ENCODE measurements around the gene CCDC8. TPM values are rescaled to one million over a fixed set of nuclear protein-coding genes. Genes with fewer than 3 reads are reported as not detected.

The CCDC8 gene
- total RNA-seq, 2 experiments from 2014 or later: not detected

- no peaks in the 10 kb centered on the region for H3K27me3 Mint-ChIP-seq (ENCODE audit: low read depth)
- DNase-seq: no peak
- intact Hi-C loops (cut with micrococcal nuclease): loop anchor here (10.0 kb wide), 1 partner anchor 108 kb away; no protein-coding TSS in a partner anchor
- CTCF ChIA-PET: no interaction called here
- no peaks in the 10 kb centered on the region for H3K9me3 Mint-ChIP-seq
- peaks cover 1% of the 10 kb centered on the region for H3K4me1 Mint-ChIP-seq (ENCODE audit: low read depth)
- H3K27ac Mint-ChIP-seq: no peak overlapping the region
- H3K4me3 Mint-ChIP-seq: no peak overlapping the region
- H3K36me3 Mint-ChIP-seq (ENCODE audit: low read depth): peaks cover 29% of the 10 kb centered on the region
These were observed 21.0 kb downstream of the CCDC8 start for GRCh38 chr19:46392252-46392801.

DNA sequence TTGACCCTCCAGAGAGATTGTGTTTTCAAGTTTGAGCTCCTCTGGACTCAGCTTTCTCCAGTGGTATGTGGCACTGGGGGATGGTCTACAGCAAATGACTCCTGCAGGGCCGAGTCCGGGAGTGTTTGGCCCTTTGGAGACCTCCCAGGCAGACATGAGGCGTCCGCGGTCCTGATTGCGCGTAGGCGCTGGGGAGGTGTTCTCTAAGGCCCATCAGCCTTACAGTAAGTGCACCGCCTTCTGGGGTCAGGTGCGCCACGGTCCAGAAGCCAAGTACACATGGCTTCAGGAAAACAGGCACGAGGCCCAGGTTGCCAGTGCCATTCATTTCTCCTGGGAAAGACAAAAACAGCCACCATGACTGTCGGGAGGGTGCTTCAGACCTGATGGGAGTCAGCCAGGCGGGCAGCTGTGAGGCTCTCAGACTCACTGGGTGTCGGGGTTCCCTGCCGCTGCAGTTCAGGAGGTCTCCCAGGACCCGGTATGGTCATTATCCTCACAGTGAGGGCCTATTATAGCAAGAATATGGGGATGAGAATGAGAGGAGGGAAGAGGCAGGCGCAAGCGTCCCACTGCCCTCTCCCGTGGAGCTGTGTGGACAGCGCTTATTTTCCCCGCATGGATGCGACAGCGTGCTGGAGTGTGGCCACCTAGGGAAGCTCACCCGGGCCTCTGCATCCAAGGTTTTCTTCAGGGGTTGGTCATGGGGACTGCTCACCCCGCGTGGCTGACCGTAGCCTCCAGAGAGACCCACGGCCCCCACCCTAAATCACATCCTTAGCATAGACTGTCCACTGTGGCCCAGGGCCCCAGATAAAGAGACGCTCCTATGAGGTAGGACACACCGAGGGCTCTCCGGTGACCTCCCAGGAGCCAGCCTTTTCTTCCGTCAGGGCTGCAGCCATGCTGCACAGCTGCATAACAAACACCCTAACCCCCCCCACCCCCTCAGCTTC is 21.8 kb downstream of the CCDC8 start:
- Mint-ChIP-seq H3K9me3 (no peaks in the 10 kb centered on the region), H3K4me3 (no peak overlapping the region), H3K27me3 (ENCODE audit: low read depth) (no peaks in the 10 kb centered on the region), H3K36me3 (ENCODE audit: low read depth) (peaks cover 34% of the 10 kb centered on the region), H3K4me1 (ENCODE audit: low read depth) (peaks cover 1% of the 10 kb centered on the region), H3K27ac (no peak overlapping the region)
- intact Hi-C loops (cut with micrococcal nuclease): loop anchor here (10.0 kb wide), 1 partner anchor 107 kb away; no protein-coding TSS in a partner anchor
- no peak for DNase-seq
- CTCF ChIA-PET: no interaction called here

GRCh38 chr19:46390866-46391265 is 22.5 kb downstream of the CCDC8 start:
- no peaks in the 10 kb centered on the region for H3K27me3 Mint-ChIP-seq (ENCODE audit: low read depth)
- CTCF ChIA-PET: no interaction called here
- no peak overlapping the region for H3K27ac Mint-ChIP-seq
- no peak for DNase-seq
- no peaks in the 10 kb centered on the region for H3K9me3 Mint-ChIP-seq
- H3K4me1 Mint-ChIP-seq (ENCODE audit: low read depth): peaks cover 1% of the 10 kb centered on the region
- H3K36me3 Mint-ChIP-seq (ENCODE audit: low read depth): peaks cover 37% of the 10 kb centered on the region
- intact Hi-C loops (cut with micrococcal nuclease): loop anchor here (10.0 kb wide), 1 partner anchor 106 kb away; no protein-coding TSS in a partner anchor
- no peak overlapping the region for H3K4me3 Mint-ChIP-seq

DNA sequence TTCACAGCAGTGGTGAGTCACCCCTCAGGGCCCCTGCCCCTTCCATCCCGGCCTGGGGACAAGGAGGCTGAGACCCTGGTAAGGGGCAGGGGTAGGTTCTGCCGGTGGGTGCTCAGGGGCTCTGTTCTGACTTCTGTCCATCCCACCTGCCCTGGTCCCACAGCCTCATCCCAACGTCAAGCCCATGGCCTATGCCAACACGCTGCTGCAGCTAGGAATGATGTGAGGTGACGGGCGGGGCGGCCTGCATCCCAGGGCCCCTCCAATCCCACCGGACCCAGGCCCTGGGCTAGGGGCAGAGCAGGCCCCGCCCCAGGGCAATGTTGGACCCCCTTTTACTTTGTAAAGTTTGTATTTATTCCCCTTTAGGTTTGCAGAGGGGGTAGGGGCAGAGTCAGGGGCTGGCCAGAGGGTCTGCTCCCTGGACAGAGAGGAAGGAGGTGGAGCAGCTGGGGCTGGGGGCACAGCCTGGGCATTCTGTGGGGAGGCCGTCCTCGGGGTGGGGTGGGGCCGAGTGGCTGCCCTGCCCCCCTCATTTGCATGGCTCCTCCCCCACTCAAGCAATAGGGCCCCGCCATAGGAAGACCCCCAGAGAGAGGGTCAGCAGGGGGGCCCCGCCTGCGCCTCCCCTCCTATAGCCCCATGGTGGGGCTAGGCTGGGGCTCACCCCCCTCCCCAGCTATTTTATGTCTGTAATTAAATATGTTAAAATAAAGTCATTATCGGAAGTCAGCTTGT is 23.1 kb downstream of the CCDC8 start:
- Mint-ChIP-seq H3K27ac (no peak overlapping the region), H3K4me3 (no peak overlapping the region), H3K27me3 (ENCODE audit: low read depth) (no peaks in the 10 kb centered on the region), H3K9me3 (no peaks in the 10 kb centered on the region), H3K36me3 (ENCODE audit: low read depth) (peaks cover 38% of the 10 kb centered on the region), H3K4me1 (ENCODE audit: low read depth) (no peaks in the 10 kb centered on the region)
- intact Hi-C loops (cut with micrococcal nuclease): loop anchor here (10.0 kb wide), 1 partner anchor 105 kb away; no protein-coding TSS in a partner anchor
- CTCF ChIA-PET: no interaction called here
- DNase-seq: no peak

DNA sequence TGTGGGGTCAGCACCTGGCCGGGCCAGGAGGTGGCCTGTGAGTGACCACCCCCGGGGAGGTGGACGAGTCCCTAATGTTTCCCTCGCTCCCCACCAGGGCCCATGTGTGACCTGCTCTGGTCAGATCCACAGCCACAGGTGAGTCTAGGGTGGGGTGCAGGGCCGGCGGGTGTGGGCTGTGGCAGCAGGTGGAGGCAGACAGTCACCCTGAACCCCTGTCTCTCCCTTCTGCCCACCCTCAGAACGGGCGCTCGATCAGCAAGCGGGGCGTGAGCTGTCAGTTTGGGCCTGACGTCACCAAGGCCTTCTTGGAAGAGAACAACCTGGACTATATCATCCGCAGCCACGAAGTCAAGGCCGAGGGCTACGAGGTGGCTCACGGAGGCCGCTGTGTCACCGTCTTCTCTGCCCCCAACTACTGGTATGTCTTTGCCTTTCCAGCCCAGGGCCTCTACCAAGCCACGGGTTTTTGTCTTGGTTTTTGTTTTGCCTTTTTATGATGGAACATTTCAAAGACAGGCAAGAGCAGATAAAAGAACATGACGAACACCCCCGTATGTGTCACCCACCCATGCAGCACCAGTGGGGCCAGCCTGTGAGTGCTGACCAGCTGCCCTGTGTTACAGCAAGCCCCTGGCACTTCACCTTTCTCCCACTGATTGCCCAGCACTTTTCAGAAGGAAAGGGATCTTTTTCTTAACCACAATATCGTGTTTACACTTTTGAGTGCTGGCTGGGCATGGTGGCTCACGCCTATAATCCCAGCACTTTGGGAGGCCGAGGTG is 24.9 kb downstream of the CCDC8 start:
- Mint-ChIP-seq H3K27ac (no peak overlapping the region), H3K4me3 (no peak overlapping the region), H3K27me3 (ENCODE audit: low read depth) (no peaks in the 10 kb centered on the region), H3K9me3 (no peaks in the 10 kb centered on the region), H3K36me3 (ENCODE audit: low read depth) (peaks cover 44% of the 10 kb centered on the region), H3K4me1 (ENCODE audit: low read depth) (no peaks in the 10 kb centered on the region)
- no peak for DNase-seq
- intact Hi-C loops (cut with micrococcal nuclease): no loop called here
- CTCF ChIA-PET: interaction anchor here (0.5 kb wide), 1 partner anchor 590 kb away, joined by 4 read pairs; no protein-coding TSS in a partner anchor

DNA sequence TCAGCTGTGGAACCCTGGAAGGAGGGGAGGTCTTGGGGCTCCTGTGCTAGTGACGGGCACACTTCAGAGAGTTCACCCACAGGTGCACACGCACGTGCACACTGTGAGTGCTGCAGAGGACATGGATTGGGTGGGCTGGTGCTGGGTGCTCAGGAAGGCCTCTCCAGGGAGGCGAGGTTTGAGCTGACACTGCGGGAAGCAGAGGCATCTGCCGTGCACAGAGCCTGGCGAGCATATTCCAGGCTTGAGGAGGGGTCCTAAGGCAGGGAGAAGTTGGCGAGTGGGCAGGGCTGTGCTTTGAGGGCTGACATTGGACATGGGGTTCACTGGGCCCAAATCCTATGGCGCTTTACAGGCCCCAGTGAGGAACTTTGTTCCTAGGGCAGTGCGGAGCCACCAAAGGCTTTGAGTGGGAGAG is 25.6 kb downstream of the CCDC8 start:
- Mint-ChIP-seq H3K9me3 (no peaks in the 10 kb centered on the region), H3K27me3 (ENCODE audit: low read depth) (no peaks in the 10 kb centered on the region), H3K36me3 (ENCODE audit: low read depth) (peaks cover 49% of the 10 kb centered on the region), H3K4me1 (ENCODE audit: low read depth) (no peaks in the 10 kb centered on the region), H3K27ac (no peak overlapping the region), H3K4me3 (no peak overlapping the region)
- DNase-seq: no peak
- CTCF ChIA-PET: interaction anchor here (0.5 to 1.0 kb wide), 3 partner anchors 8 to 589 kb away, joined by 3 to 4 read pairs (median 4); no protein-coding TSS in a partner anchor
- intact Hi-C loops (cut with micrococcal nuclease): no loop called here

GRCh38 chr19:46386996-46387712 is 26.2 kb downstream of the CCDC8 start:
- Mint-ChIP-seq H3K36me3 (ENCODE audit: low read depth) (peaks cover 49% of the 10 kb centered on the region), H3K27ac (no peak overlapping the region), H3K27me3 (ENCODE audit: low read depth) (no peaks in the 10 kb centered on the region), H3K4me3 (no peak overlapping the region), H3K9me3 (no peaks in the 10 kb centered on the region), H3K4me1 (ENCODE audit: low read depth) (no peaks in the 10 kb centered on the region)
- intact Hi-C loops (cut with micrococcal nuclease): no loop called here
- CTCF ChIA-PET: interaction anchor here (0.6 to 1.0 kb wide), 3 partner anchors 9 to 573 kb away, joined by 3 to 4 read pairs (median 3); no protein-coding TSS in a partner anchor
- DNase-seq: no peak

- no peak overlapping the region for H3K27ac Mint-ChIP-seq
- CTCF ChIA-PET: interaction anchor here (2.1 kb wide), 1 partner anchor 9 kb away, joined by 7 read pairs; no protein-coding TSS in a partner anchor
- intact Hi-C loops (cut with micrococcal nuclease): no loop called here
- H3K4me3 Mint-ChIP-seq: no peak overlapping the region
- H3K36me3 Mint-ChIP-seq (ENCODE audit: low read depth): peaks cover 49% of the 10 kb centered on the region
- H3K4me1 Mint-ChIP-seq (ENCODE audit: low read depth): no peaks in the 10 kb centered on the region
- DNase-seq: no peak
- H3K27me3 Mint-ChIP-seq (ENCODE audit: low read depth): no peaks in the 10 kb centered on the region
- no peaks in the 10 kb centered on the region for H3K9me3 Mint-ChIP-seq
These were observed 27.2 kb downstream of the CCDC8 start for GRCh38 chr19:46386151-46386550.

- CTCF ChIA-PET: interaction anchor here (0.6 to 2.1 kb wide), 2 partner anchors 10 to 338 kb away, joined by 3 to 7 read pairs; no protein-coding TSS in a partner anchor
- H3K4me1 Mint-ChIP-seq (ENCODE audit: low read depth): no peaks in the 10 kb centered on the region
- no peak overlapping the region for H3K4me3 Mint-ChIP-seq
- no peaks in the 10 kb centered on the region for H3K27me3 Mint-ChIP-seq (ENCODE audit: low read depth)
- intact Hi-C loops (cut with micrococcal nuclease): no loop called here
- no peak for DNase-seq
- no peak overlapping the region for H3K27ac Mint-ChIP-seq
- peaks cover 52% of the 10 kb centered on the region for H3K36me3 Mint-ChIP-seq (ENCODE audit: low read depth)
- H3K9me3 Mint-ChIP-seq: no peaks in the 10 kb centered on the region
These were observed 27.7 kb downstream of the CCDC8 start for GRCh38 chr19:46385636-46386035.

DNA sequence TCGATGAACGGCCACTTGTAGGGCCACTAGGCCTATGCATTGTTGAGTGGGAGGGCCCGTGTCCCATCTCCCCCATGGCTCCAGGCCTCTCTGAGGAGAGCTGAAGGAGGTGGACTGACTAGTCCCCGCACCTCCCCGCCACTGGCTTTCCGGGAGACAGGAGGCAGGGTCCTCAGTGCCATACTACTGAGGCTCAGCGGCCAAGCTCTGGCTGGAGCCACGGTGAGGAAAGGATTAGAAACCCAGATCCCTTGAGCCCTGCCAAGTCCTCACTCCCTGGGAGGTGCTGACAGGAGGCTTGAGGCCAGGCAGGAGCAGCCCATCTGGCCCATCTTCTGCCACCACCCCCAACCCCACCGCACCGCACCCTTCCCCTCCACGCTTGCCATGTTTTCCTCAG is 29.0 kb downstream of the CCDC8 start:
- CTCF ChIA-PET: interaction anchor here (1.0 to 2.1 kb wide), 2 partner anchors 11 to 15 kb away, joined by 3 to 7 read pairs; no protein-coding TSS in a partner anchor
- Mint-ChIP-seq H3K9me3 (no peaks in the 10 kb centered on the region), H3K36me3 (ENCODE audit: low read depth) (peaks cover 55% of the 10 kb centered on the region), H3K4me1 (ENCODE audit: low read depth) (no peaks in the 10 kb centered on the region), H3K27me3 (ENCODE audit: low read depth) (no peaks in the 10 kb centered on the region), H3K27ac (no peak overlapping the region), H3K4me3 (no peak overlapping the region)
- DNase-seq: no peak
- intact Hi-C loops (cut with micrococcal nuclease): no loop called here

- no peak overlapping the region for H3K27ac Mint-ChIP-seq
- no peaks in the 10 kb centered on the region for H3K9me3 Mint-ChIP-seq
- CTCF ChIA-PET: interaction anchor here (0.5 kb wide), 1 partner anchor 38 kb away, joined by 3 read pairs; no protein-coding TSS in a partner anchor
- H3K4me1 Mint-ChIP-seq (ENCODE audit: low read depth): no peaks in the 10 kb centered on the region
- no peak for DNase-seq
- no peak overlapping the region for H3K4me3 Mint-ChIP-seq
- H3K27me3 Mint-ChIP-seq (ENCODE audit: low read depth): no peaks in the 10 kb centered on the region
- peaks cover 56% of the 10 kb centered on the region for H3K36me3 Mint-ChIP-seq (ENCODE audit: low read depth)
- intact Hi-C loops (cut with micrococcal nuclease): no loop called here
These were observed 29.5 kb downstream of the CCDC8 start for GRCh38 chr19:46383846-46384245.
